Activated CD8-positive, alpha-beta memory T cell treated with anti-CD3 and anti-CD28 coated beads, Interleukin-2, amount 10 ng/mL, durations not matched to agents 7 days and 5 days (primary cell): ENCODE results near the gene RYR3. TPM values are rescaled to one million over a fixed set of nuclear protein-coding genes. Genes with fewer than 3 reads are reported as not detected.

ENCODE experiments used
- ATAC-seq: fragments of 150-1000 bp; cut with Tn5 transposase; one replicate; pipeline ENCODE4 v1.10.0; 2021; ENCODE audit warnings: moderate library complexity
- CTCF ChIA-PET: fragments of 350-600 bp; sonication (Branson Sonifier 250); formaldehyde crosslinking; loops from one replicate; lab custom pipeline; 2021; ENCODE audit warnings: antibody characterized with exemption; lab: Charles Lee
- DNase-seq: peaks from one replicate; pipeline ENCODE4 v3.0.0-alpha.2; 2020
- H3K27ac Mint-ChIP-seq: one replicate; pipeline ENCODE4 v1.8.0; 2021; ENCODE audit warnings: mild to moderate bottlenecking, mixed read lengths
- H3K27me3 Mint-ChIP-seq: one replicate; pipeline ENCODE4 v1.8.0; 2021; ENCODE audit warnings: mixed read lengths
- H3K36me3 Mint-ChIP-seq: one replicate; pipeline ENCODE4 v1.8.0; 2021; ENCODE audit warnings: mild to moderate bottlenecking, mixed read lengths
- H3K4me1 Mint-ChIP-seq: one replicate; pipeline ENCODE4 v1.8.0; 2021; ENCODE audit warnings: mixed read lengths
- H3K4me3 Mint-ChIP-seq: one replicate; pipeline ENCODE4 v1.8.0; 2021; ENCODE audit warnings: mild to moderate bottlenecking, moderate library complexity, mixed read lengths
- H3K9me3 Mint-ChIP-seq: one replicate; pipeline ENCODE4 v1.8.0; 2022; ENCODE audit warnings: low read depth, mixed read lengths
- total RNA-seq, 2 experiments: library from RNA; stranded (reverse); gene quantifications; one replicate each; pipeline ENCODE4 v1.2.3, GENCODE V29; 2021

The RYR3 gene
- total RNA-seq, 2 experiments from 2014 or later = not detected

DNA sequence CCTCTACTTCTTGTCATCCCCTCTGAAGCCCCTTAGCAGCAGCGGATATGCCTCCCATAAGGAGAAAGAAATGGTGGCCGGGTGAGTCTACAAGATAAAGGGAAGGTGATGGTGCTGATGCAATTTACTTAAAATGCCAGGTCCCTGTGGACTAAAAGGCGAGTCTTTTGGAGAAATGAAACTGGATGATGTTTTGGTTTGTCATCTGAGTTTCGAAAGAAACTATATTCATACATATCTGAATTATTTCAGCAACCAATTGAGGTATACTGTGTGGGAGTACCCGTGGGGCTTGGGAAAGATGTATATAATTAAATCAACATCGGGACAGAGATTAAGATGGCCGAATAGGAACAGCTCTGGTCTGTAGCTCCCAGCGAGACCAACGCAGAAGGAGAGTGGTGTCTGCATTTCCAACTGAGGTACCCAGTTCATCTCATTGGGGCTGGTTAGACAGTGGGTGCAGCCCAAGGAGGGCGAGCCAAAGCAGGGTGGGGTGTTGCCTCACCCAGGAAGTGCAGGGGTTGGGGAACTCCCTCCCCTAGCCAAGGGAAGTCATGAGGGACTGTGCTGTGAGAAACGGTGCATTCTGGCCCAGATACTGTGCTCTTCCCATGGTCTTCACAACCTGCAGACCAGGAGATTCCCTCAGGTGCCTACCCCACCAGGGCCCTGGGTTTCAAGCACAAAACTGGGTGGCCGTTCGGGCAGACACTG is 446.9 kb downstream of the RYR3 start:
- no peak overlapping the region for H3K27ac Mint-ChIP-seq
- no peaks in the 10 kb centered on the region for H3K4me1 Mint-ChIP-seq
- no peaks in the 10 kb centered on the region for H3K9me3 Mint-ChIP-seq
- ATAC-seq (no peak), DNase-seq (no peak)
- no peaks in the 10 kb centered on the region for H3K36me3 Mint-ChIP-seq
- peaks cover 29% of the 10 kb centered on the region for H3K27me3 Mint-ChIP-seq
- no peak overlapping the region for H3K4me3 Mint-ChIP-seq
- CTCF ChIA-PET = no interaction called here

DNA sequence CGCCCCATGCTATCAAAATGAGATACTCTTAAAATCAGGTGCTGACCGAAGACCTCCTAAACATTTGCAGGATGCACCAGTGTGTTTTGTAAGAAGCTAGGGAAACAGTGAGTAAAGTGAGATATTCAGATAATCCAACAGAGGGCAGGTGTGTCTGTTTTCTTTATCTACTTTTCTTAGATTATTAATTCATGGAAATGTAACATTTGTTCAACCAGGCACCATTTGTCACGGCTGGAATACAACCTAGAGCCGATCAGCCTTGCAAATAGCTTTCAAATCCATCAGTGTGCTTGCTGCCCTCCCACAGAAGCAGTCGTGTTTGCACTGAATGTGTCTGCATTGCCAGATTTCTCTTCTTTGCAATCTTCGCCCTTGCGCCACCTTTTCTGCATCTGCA is 455.6 kb downstream of the RYR3 start:
- CTCF ChIA-PET = no interaction called here
- Mint-ChIP-seq H3K27ac (no peak overlapping the region), H3K9me3 (no peaks in the 10 kb centered on the region), H3K4me3 (no peak overlapping the region), H3K27me3 (peaks cover 12% of the 10 kb centered on the region), H3K36me3 (no peaks in the 10 kb centered on the region), H3K4me1 (no peaks in the 10 kb centered on the region)
- DNase-seq (no peak), ATAC-seq (no peak)

DNA sequence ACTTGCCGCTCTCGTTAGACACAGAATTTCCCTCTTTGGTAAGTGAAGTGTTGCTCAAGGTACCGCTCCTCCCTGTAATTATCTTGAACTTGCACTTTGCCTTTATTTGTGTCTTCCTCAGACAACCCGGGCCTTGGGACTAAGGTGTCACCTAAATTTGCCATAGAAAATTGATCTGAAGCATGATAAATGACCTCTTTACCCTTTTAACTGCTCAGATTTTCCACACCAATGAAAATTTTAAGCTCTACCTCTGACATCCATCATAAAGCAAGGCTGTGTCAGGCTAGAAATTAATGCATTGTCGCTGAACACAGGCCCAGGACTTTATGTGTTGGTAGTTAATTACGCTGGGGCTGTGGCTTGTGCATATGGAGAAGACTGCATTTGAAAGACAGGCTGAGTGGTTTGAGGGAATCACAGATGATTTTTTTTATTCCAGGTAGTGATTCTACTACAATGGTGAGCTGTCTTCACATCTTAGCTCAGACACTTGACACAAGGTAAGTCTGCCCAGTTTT is 458.0 kb downstream of the RYR3 start:
- DNase-seq (no peak), ATAC-seq (no peak)
- CTCF ChIA-PET = no interaction called here
- Mint-ChIP-seq H3K36me3 (no peaks in the 10 kb centered on the region), H3K9me3 (no peaks in the 10 kb centered on the region), H3K27ac (no peak overlapping the region), H3K27me3 (peaks cover 14% of the 10 kb centered on the region), H3K4me3 (no peak overlapping the region), H3K4me1 (no peaks in the 10 kb centered on the region)

DNA sequence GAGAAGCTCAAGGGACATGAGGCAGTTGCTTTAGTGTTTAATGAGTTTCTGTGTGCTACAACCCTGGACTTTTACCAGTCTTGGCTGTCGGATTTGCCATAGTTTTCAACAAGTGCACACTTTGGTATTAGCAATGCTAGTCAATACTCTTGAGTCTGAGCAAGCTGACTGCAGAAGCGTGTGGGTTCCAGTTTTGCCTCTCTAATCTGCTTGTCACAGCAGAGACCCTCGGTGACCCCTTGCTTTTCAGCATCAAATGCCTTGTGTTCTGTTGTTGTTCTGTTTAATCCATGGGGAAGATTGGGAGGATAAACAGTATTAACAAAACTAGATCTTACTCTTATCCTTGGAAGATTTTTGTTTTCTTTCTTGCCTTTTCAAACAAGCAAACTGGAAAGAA is 463.2 kb downstream of the RYR3 start:
- Mint-ChIP-seq H3K27me3 (peaks cover 28% of the 10 kb centered on the region), H3K36me3 (no peaks in the 10 kb centered on the region), H3K4me3 (no peak overlapping the region), H3K4me1 (no peaks in the 10 kb centered on the region), H3K9me3 (no peaks in the 10 kb centered on the region), H3K27ac (no peak overlapping the region)
- CTCF ChIA-PET = no interaction called here
- ATAC-seq (no peak), DNase-seq (no peak)

DNA sequence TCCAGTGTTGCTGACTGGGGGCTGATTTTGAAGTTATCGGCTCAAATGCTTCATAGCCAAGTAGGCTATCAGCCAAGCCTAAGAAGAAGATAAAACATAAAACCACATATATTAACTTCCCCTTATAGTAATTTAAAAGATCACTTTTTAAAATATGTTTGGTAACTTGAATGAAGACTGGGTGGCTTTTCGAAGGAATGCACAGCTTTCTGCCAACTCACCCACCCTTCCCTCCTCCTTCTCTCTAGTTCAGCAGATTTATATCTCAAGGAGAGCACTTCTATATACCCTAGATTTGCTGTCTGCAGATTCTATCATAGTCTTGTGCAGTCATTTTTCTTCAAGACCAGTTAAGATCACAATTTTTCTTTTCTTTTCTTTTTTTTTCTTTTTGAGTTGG is 468.1 kb downstream of the RYR3 start:
- no peaks in the 10 kb centered on the region for H3K36me3 Mint-ChIP-seq
- no peaks in the 10 kb centered on the region for H3K4me1 Mint-ChIP-seq
- H3K9me3 Mint-ChIP-seq = no peaks in the 10 kb centered on the region
- ATAC-seq (no peak), DNase-seq (no peak)
- H3K27ac Mint-ChIP-seq = no peak overlapping the region
- H3K27me3 Mint-ChIP-seq = peaks cover 20% of the 10 kb centered on the region
- no peak overlapping the region for H3K4me3 Mint-ChIP-seq
- CTCF ChIA-PET = no interaction called here

- Mint-ChIP-seq H3K4me3 (no peak overlapping the region), H3K27me3 (peaks cover 16% of the 10 kb centered on the region), H3K9me3 (no peaks in the 10 kb centered on the region), H3K36me3 (no peaks in the 10 kb centered on the region), H3K4me1 (no peaks in the 10 kb centered on the region), H3K27ac (no peak overlapping the region)
- CTCF ChIA-PET = no interaction called here
- ATAC-seq = no peak
- DNase-seq = no peak
These were observed 469.4 kb downstream of the RYR3 start for GRCh38 chr15:33780011-33780768.

DNA sequence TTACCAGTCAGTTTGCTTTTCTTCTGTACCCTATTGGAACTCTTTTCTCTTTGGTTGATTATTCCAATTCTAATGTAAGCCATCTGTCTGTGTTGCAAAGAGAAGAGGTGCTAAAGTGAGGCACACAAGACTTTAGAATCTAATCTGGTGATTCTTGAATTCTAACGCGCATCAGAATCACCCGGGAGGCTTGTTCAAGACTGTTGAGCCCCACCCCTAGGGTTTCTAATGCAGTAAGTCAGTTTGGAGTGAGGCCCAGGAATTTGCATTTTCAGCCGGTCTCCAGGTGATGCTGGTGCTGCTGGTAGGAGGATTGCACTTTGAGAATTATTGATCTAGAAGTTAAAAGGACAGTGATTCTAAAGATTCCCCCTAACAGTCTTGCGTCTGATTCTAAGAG is 472.2 kb downstream of the RYR3 start:
- DNase-seq = no peak
- H3K9me3 Mint-ChIP-seq = no peaks in the 10 kb centered on the region
- ATAC-seq = no peak
- CTCF ChIA-PET = no interaction called here
- H3K27ac Mint-ChIP-seq = no peak overlapping the region
- peaks cover 11% of the 10 kb centered on the region for H3K27me3 Mint-ChIP-seq
- no peaks in the 10 kb centered on the region for H3K36me3 Mint-ChIP-seq
- H3K4me1 Mint-ChIP-seq = no peaks in the 10 kb centered on the region
- H3K4me3 Mint-ChIP-seq = no peak overlapping the region

- no peak overlapping the region for H3K4me3 Mint-ChIP-seq
- CTCF ChIA-PET = interaction anchor here (1.2 kb wide), 1 partner anchor 8 kb away, joined by 5 read pairs; no protein-coding TSS in a partner anchor
- no peak overlapping the region for H3K27ac Mint-ChIP-seq
- peaks cover 11% of the 10 kb centered on the region for H3K27me3 Mint-ChIP-seq
- H3K36me3 Mint-ChIP-seq = no peaks in the 10 kb centered on the region
- ATAC-seq (no peak), DNase-seq (no peak)
- H3K9me3 Mint-ChIP-seq = no peaks in the 10 kb centered on the region
- no peaks in the 10 kb centered on the region for H3K4me1 Mint-ChIP-seq
These were observed 474.6 kb downstream of the RYR3 start for GRCh38 chr15:33785366-33785765.

GRCh38 chr15:33788906-33789540 is 478.3 kb downstream of the RYR3 start:
- Mint-ChIP-seq H3K36me3 (no peaks in the 10 kb centered on the region), H3K4me1 (no peaks in the 10 kb centered on the region), H3K4me3 (no peak overlapping the region), H3K9me3 (no peaks in the 10 kb centered on the region), H3K27me3 (peaks cover 5% of the 10 kb centered on the region), H3K27ac (no peak overlapping the region)
- no peak for ATAC-seq
- no peak for DNase-seq
- CTCF ChIA-PET = no interaction called here

GRCh38 chr15:33794453-33794852 is 483.7 kb downstream of the RYR3 start:
- peaks cover 5% of the 10 kb centered on the region for H3K27me3 Mint-ChIP-seq
- H3K9me3 Mint-ChIP-seq = no peaks in the 10 kb centered on the region
- CTCF ChIA-PET = no interaction called here
- H3K4me1 Mint-ChIP-seq = no peaks in the 10 kb centered on the region
- ATAC-seq (no peak), DNase-seq (no peak)
- no peak overlapping the region for H3K27ac Mint-ChIP-seq
- H3K36me3 Mint-ChIP-seq = no peaks in the 10 kb centered on the region
- no peak overlapping the region for H3K4me3 Mint-ChIP-seq

- no peak overlapping the region for H3K27ac Mint-ChIP-seq
- H3K36me3 Mint-ChIP-seq = no peaks in the 10 kb centered on the region
- no peaks in the 10 kb centered on the region for H3K4me1 Mint-ChIP-seq
- no peak overlapping the region for H3K4me3 Mint-ChIP-seq
- DNase-seq = no peak
- no peak for ATAC-seq
- peaks cover 5% of the 10 kb centered on the region for H3K27me3 Mint-ChIP-seq
- H3K9me3 Mint-ChIP-seq = no peaks in the 10 kb centered on the region
- CTCF ChIA-PET = no interaction called here
These were observed 484.3 kb downstream of the RYR3 start for GRCh38 chr15:33795070-33795469.

DNA sequence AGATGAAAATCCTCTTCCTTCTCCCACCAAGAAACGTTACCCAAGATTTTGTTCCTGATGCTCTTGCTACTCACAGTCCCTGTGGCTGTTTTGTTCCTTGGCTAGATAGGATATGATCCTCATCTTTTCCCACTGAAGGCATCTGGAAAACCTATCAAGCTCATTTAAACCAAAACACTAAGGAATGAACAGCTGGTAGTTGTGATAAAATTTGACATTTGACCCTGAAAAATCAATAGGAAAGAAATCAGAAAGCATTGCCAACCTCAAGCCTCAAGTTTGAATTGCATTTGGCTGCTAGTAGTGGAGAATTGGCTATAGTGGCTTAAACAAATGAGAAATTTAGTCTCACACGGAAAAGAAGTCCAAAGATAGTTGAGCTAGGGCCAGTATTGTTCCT is 486.9 kb downstream of the RYR3 start:
- no peak for DNase-seq
- H3K27me3 Mint-ChIP-seq = peaks cover 8% of the 10 kb centered on the region
- no peak overlapping the region for H3K27ac Mint-ChIP-seq
- no peak for ATAC-seq
- no peaks in the 10 kb centered on the region for H3K4me1 Mint-ChIP-seq
- no peaks in the 10 kb centered on the region for H3K9me3 Mint-ChIP-seq
- no peaks in the 10 kb centered on the region for H3K36me3 Mint-ChIP-seq
- CTCF ChIA-PET = no interaction called here
- H3K4me3 Mint-ChIP-seq = no peak overlapping the region

GRCh38 chr15:33801954-33802353 is 491.2 kb downstream of the RYR3 start:
- CTCF ChIA-PET = no interaction called here

GRCh38 chr15:33807665-33808064 is 496.9 kb downstream of the RYR3 start:
- CTCF ChIA-PET = no interaction called here
- H3K9me3 Mint-ChIP-seq = no peaks in the 10 kb centered on the region
- no peak overlapping the region for H3K27ac Mint-ChIP-seq
- no peaks in the 10 kb centered on the region for H3K4me1 Mint-ChIP-seq
- peaks cover 7% of the 10 kb centered on the region for H3K27me3 Mint-ChIP-seq
- no peaks in the 10 kb centered on the region for H3K36me3 Mint-ChIP-seq
- ATAC-seq = no peak
- no peak overlapping the region for H3K4me3 Mint-ChIP-seq
- no peak for DNase-seq

More at GRCh38 chr15:33801954-33802353, 491.2 kb downstream of the RYR3 start:
- DNase-seq (no peak), ATAC-seq (no peak)
- Mint-ChIP-seq H3K4me3 (no peak overlapping the region), H3K27ac (no peak overlapping the region), H3K36me3 (no peaks in the 10 kb centered on the region), H3K9me3 (no peaks in the 10 kb centered on the region), H3K4me1 (no peaks in the 10 kb centered on the region), H3K27me3 (peaks cover 5% of the 10 kb centered on the region)
